HG02852 (cell line): ENCODE results near the gene LRRC55.
"Not testable (repeated sequence)": the region's sequence is repeated elsewhere in the genome, so short reads cannot be mapped to it uniquely, and the experiment has no call there.

Source experiments
- ATAC-seq: cut with Tn5 transposase; IDR thresholded peaks from one replicate; pipeline ENCODE4 v1.9.1; 2021; ENCODE audit warnings: mild to moderate bottlenecking, moderate library complexity; ENCODE audit not compliant: unreplicated experiment

Gene LRRC55

GRCh38 chr11:57160665-57161064, 21.1 kb upstream of the LRRC55 start:
- ATAC-seq: no peak

- ATAC-seq: no peak
Observed at GRCh38 chr11:57161351-57161750, 20.4 kb upstream of the LRRC55 start.

GRCh38 chr11:57162179-57162898, 19.4 kb upstream of the LRRC55 start:
- ATAC-seq: no peak

- ATAC-seq: no peak
Observed at GRCh38 chr11:57163160-57163868, 18.4 kb upstream of the LRRC55 start.

- no peak for ATAC-seq
Observed at GRCh38 chr11:57164317-57164716, 17.4 kb upstream of the LRRC55 start.

GRCh38 chr11:57167125-57167846, 14.5 kb upstream of the LRRC55 start:
- no peak for ATAC-seq

- not testable (repeated sequence) for ATAC-seq
Observed at GRCh38 chr11:57169732-57170313, 11.9 kb upstream of the LRRC55 start.

GRCh38 chr11:57172031-57172430, 9.7 kb upstream of the LRRC55 start:
- ATAC-seq: no peak

GRCh38 chr11:57174656-57175055, 7.1 kb upstream of the LRRC55 start:
- ATAC-seq: no peak

GRCh38 chr11:57175478-57175877, 6.3 kb upstream of the LRRC55 start:
- no peak for ATAC-seq

- ATAC-seq: no peak
Observed at GRCh38 chr11:57178334-57178733, 3.4 kb upstream of the LRRC55 start.

- no peak for ATAC-seq
Observed at GRCh38 chr11:57179681-57180080, 2.1 kb upstream of the LRRC55 start.

GRCh38 chr11:57180081-57180561, 1.6 kb upstream of the LRRC55 start:
- ATAC-seq: no peak

- ATAC-seq: no peak
Observed at GRCh38 chr11:57180964-57181363, 789 bp upstream of the LRRC55 start.

GRCh38 chr11:57182896-57183295, 1.1 kb downstream of the LRRC55 start:
- no peak for ATAC-seq

GRCh38 chr11:57190548-57190947, 8.8 kb downstream of the LRRC55 start:
- no peak for ATAC-seq

GRCh38 chr11:57191311-57192219, 9.8 kb downstream of the LRRC55 start:
- no peak for ATAC-seq

- ATAC-seq: no peak
Observed at GRCh38 chr11:57192316-57192715, 10.6 kb downstream of the LRRC55 start.

GRCh38 chr11:57196596-57196995, 14.8 kb downstream of the LRRC55 start:
- ATAC-seq: no peak

- ATAC-seq: no peak
Observed at GRCh38 chr11:57197762-57198161, 16.0 kb downstream of the LRRC55 start.
